KG1 (cell line): ENCODE measurements around the gene UBA3.
A peak's percentile ranks its signal among the peaks of the same experiment; 100 is the strongest.

ENCODE experiments used
- DNase-seq: peaks from one replicate; lab custom pipeline; 2025; lab: John Stamatoyannopoulos, UW

The UBA3 gene

GRCh38 chr3:69097407-69098086 is 17.4 kb upstream of the UBA3 start:
- no peak for DNase-seq

GRCh38 chr3:69096299-69096698 is 16.1 kb upstream of the UBA3 start:
- no peak for DNase-seq

GRCh38 chr3:69095636-69096035 is 15.5 kb upstream of the UBA3 start:
- DNase-seq, result no peak

DNA sequence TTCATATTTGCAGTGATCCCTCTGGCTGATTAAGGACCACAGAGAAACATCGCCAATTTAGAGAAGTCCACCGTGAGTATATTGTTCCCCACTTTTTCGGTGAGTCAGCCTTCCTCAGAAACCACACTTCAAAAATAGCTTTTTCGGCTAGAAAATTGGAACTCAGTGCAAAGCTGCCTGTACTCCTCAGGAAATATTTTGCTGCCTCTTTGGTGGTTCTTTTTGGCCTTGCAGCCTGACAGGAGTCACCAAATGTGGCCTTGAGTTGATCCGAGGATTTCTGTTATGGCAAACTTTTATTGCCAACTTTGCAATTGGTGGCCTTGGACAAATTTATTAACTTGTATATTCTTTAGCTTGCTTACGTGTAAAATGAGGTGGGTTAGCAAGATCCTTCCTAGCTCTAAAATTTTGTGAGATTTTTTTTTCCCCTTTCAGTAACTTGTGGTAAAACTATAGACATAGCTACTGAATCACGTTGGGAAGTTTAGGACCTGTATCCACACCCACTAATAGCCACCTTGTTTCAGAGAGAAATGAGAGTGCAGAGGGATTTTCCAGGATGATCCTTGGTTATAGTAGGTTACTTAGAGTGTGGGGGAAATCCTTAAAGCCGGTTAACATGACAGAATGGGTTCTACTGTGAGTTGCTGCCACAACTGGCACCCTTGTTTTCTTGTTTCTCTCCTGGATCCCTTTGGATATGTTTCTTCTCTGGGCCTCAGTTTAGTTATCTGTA is 14.5 kb upstream of the UBA3 start:
- peak; percentile 46 for DNase-seq

DNA sequence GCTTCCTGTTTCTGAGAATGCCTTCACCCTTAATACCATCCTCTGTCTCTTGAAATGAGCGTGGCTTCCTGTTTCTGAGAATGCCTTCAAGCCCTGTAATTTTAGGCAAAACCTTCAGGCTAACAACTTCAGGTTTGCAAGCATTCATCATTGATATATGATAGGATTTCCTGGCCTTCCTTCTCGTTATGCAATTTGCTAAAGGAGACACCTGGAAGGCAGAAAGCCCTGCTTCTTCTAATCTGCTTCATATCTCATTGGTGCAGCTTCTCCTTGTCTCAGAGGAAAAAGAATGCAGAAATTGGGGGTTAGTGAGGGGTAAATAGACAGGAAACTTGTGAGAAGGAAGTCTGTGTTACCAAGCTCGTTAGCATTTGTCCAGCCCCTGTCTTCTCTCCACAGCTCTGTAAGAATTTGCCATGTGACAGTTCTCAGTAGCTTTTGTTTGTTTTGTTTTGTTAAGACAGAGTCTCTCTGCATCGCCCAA is 11.9 kb upstream of the UBA3 start:
- DNase-seq, result peak; percentile 71

DNA sequence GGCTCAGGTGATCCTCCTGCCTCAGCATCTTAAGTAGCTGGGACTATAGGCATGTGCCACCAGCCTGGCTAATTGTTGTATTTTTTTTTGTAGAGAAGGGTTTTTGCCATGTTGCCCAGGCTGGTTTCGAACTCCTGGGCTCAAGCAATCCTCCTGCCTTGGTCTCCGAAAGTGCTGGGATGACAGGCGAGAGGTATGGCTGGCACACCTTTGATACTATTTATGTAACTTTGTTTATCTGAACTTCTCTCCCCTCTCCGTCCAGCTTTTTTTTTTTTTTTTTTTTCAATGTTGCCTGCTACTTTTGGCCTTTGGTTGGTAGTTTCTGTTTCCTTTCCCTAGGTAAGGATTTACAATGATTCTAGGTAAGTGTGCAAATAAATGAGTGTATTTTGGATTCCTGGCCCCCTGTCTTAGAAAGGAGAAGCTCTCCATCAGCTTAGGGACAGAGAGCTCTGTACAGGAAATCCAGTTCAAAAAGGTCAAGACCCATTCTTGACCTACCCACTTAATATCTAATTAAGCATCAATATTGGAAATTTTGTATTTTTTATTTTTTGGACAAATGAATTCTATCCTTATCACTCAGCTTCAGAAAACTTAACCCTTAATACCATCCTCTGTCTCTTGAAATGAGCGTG is 11.3 kb upstream of the UBA3 start:
- no peak for DNase-seq

GRCh38 chr3:69090021-69090420 is 9.9 kb upstream of the UBA3 start:
- DNase-seq, result no peak

- no peak for DNase-seq
Measured at GRCh38 chr3:69088063-69088462, 7.9 kb upstream of the UBA3 start.

- DNase-seq, result no peak
Measured at GRCh38 chr3:69087030-69087791, 7.0 kb upstream of the UBA3 start.

DNA sequence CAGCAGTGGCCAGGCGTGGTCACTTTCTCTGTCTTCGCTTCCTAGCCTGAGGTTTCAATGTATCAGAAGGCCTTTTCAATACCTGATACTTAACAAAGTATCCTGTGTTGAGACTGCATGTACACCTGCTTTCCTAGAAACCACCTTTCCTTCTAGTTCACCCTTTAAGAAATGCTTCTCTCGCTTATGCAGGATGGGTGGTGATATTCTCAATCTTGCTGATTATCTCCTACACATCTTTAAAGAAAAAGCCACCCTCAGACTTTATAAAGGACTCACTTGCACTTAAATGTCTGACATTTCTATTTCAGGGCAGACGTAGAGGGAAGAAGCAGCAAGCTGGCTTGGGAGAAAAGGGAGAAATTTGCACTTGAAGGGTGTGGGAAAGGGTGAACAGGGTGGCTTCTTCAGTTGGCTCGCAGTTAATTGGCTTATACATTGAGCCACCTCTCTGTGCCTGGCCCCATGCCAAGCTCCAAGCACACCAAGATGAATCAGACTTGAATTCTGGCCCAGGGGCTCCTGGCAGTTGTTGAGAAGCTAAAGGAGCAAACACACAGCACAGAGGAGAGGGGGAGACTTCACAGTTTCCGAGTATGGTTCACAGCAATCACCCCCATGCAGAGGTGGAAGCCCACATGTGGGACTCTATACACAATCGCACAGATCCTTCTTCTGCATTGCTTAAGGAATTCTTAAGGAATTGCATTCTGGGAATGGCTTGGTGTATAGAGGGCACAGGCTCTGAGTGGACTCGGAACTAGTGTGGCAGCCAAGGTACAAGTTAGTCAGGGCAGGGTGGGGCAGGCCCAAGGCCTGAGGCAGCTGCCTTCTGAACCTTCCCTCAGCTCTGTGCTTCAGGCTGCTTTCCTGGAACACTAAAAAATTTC is 5.9 kb upstream of the UBA3 start:
- DNase-seq, result peak; percentile 63

- DNase-seq, result no peak
Measured at GRCh38 chr3:69085168-69085832, 5.1 kb upstream of the UBA3 start.

- peak; percentile 89 for DNase-seq
Measured at GRCh38 chr3:69084326-69085167, 4.4 kb upstream of the UBA3 start, which contains the start of gene ARL6IP5. Gene ARL6IP5, plus strand, starts transcription at chr3:69084937. Its CDS starts 111 bp downstream, at chr3:69085048.

- DNase-seq, result peak; percentile 66
Measured at GRCh38 chr3:69082805-69083204, 2.6 kb upstream of the UBA3 start.

DNA sequence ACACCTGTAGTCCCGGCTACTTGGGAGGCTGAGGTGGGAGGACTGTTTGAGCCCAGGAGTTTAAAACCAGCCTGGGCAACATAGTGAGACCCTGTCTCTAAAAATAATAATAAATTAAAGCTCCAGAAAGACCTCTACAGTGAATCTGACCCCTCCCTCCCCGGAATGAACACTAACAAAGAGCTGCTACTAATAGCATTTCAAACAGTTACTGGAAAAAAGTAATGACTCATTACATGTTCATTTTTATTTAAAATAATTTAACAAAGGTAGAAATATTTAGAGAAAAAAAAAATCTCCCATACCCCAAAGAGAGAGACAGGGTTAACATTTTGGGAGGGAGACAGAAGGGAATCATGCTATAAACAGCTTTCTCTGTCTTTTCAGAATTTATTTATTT is 2.2 kb upstream of the UBA3 start:
- no peak for DNase-seq

DNA sequence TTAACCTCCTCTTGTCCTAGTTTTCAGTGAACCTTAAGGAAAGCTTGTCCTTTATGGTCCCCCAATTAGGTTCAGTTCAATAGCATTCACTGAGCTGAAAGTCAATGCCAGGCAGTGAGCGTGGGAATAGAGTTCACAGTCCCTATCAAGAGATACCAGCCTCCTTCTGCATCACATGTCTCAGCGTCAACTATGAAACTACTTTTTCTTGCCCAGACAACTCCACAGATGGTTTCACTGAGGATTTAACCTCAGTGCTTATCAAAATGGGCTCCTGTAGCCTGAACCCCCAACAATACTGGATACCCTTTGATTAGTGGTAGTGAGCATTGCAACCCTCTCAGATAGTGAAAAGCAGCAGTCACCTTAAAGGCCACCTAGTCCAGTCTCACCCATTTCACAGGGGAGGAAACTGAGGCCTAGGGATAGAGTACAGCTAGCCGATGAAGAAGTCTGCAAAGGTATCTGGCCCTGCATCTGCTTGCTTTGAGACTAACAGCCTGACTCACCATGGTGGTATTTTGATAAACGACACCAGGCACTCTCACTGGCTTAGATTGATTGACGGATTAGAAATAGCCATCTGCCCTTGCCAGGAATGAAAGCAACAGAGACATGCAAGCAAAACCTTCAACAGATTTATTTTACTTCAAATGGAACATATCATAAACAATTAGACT is 1.6 kb upstream of the UBA3 start:
- DNase-seq, result no peak

DNA sequence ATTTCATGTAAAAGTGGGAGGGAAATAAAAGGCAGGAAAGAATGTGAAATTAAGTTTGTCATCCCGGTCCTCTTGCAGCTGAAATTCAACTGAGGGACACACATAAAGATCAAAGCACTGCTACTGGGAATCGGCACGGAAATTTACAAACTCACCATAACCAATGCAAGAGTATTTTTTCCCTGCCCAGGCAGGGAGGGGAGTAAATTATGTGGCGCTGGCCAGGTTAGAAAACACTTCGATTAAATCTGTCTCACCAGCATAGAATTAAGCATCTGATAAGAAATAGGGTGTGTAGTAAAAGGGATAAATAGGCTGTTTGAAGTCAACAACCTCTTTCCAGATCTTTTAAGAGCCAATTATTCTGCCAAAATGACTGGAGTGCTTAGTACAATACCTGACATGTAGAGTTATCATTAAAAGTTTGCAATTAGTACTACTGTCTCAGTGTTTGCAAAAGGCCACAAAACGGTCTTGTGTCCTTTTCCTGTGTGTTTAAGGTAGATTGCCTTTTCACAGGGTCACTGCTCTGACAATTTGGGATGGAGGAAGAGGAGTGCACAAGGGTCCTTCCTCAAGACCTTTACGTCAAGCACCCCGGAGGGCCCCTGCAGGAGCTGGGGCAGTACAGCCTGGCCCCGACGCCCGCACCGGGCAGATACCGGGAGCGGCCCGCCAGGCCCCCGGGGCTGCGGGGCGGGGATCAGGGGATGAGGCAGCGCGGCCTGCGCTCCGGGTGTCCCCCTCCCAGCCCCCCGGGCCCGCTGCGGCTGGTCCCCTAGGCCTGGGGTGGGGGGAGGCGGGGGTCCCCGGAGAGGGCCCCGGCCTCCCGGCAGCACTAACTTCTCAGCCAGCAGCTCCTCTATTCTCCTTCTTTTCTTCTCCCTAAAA is 651 bp downstream of the UBA3 start:
- DNase-seq, result no peak

DNA sequence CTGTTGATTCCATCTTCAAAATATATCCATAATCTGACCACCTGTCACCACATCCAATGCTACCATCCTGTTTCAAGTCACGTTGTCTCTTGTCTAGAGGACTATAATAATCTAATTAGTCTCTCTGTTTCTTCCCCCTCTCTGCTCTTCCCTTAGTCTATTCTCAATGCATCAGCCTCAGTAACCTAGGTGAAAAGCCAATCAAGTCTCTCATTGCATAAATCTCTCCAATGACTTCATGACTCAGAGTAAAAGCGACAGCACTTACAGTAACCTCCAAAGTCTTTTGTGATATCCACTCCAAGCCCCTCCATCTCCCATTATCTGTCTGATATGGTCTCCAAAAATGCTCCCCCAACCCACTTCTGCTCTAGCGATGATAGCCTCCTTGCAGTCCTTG is 7.2 kb downstream of the UBA3 start:
- no peak for DNase-seq

DNA sequence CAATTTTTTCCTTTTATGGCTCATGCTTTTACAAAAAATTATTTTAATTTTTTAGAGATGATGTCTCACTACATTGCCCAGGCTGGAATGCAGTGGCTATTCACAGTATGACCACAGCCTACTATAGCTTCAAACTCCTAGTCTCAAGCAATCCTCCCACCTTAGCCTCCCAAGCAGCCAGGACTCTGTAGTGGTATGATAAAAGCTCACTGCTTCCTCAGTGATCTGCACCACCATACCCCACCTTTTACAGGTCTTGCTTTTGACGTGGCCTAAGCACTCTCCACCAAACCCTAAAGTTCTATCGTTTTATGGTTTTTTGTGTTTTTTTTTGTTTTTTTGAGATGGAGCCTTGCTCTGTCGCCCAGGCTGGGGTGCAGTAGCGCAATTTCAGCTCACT is 14.0 kb downstream of the UBA3 start:
- DNase-seq, result no peak
